Panc1 (cell line): ENCODE data around the gene RCBTB2. TPM values are rescaled to one million over a fixed set of nuclear protein-coding genes. Genes with fewer than 3 reads are reported as not detected.

Source experiments
- ATAC-seq: fragments of 200-7000 bp; cut with Tn5 transposase; 2 replicates; pipeline ENCODE4 v1.9.1; 2020; ENCODE audit warnings: mild to moderate bottlenecking, moderate library complexity
- BruUV-seq: library from RNA; stranded (reverse); fragments of 400-500 nt; replicated peaks from 2 replicates; lab custom pipeline; 2021; lab: Mats Ljungman, UMichigan
- CTCF ChIA-PET: fragments of 300-600 bp; sonication (Branson Sonifier 250); formaldehyde crosslinking; loops from one replicate; lab custom pipeline; 2022; ENCODE audit warnings: antibody characterized with exemption; lab: Charles Lee
- POLR2A ChIA-PET: fragments of 300-600 bp; sonication (Branson Sonifier 250); formaldehyde crosslinking; loops from one replicate; lab custom pipeline; 2022; ENCODE audit warnings: antibody characterized with exemption; lab: Charles Lee
- DNase-seq: peaks from one replicate; pipeline ENCODE4 v3.0.0-alpha.2; 2010; ENCODE audit warnings: low read depth, low spot score
- H3K27ac ChIP-seq: 2 replicates; pipeline ENCODE4 v1.5.1; 2011; ENCODE audit warnings: mild to moderate bottlenecking, low read length, inconsistent platforms
- H3K27me3 ChIP-seq: fragments of 200-500 bp; sonication (Bioruptor generic); 2 replicates; pipeline ENCODE4 v1.6.0; 2014; ENCODE audit warnings: low read length, inconsistent platforms; ENCODE audit not compliant: control insufficient read depth, insufficient read depth
- H3K36me3 ChIP-seq: fragments of 200-500 bp; sonication (Bioruptor generic); 2 replicates; pipeline ENCODE4 v1.5.1; 2014; ENCODE audit warnings: inconsistent platforms, mild to moderate bottlenecking, low read length, moderate library complexity; ENCODE audit not compliant: control insufficient read depth, insufficient read depth
- H3K4me1 ChIP-seq: 2 replicates; pipeline ENCODE4 v1.5.1; 2011; ENCODE audit warnings: inconsistent platforms, mild to moderate bottlenecking, low read length, moderate library complexity; ENCODE audit not compliant: control insufficient read depth, insufficient read depth
- H3K4me3 ChIP-seq, 2 experiments: 2 replicates each; pipeline ENCODE4 v1.5.1; 2011 to 2012; ENCODE audit warnings: low read depth in 2 of 2, low read length in 2 of 2, mild to moderate bottlenecking in 2 of 2, inconsistent platforms in 1 of 2, moderate library complexity in 1 of 2
- H3K9me3 ChIP-seq: fragments of 200-500 bp; sonication (Bioruptor generic); 2 replicates; pipeline ENCODE4 v1.5.1; 2014; ENCODE audit warnings: low read depth, mild to moderate bottlenecking, inconsistent platforms, low read length, moderate library complexity; ENCODE audit not compliant: control insufficient read depth, insufficient read depth
- POLR2AphosphoS5 ChIP-seq: IDR thresholded peaks from 2 replicates; pipeline ENCODE4 v1.6.1; 2012; ENCODE audit warnings: mild to moderate bottlenecking, low read depth, low read length, moderate library complexity
- SIN3A ChIP-seq: IDR thresholded peaks from 2 replicates; pipeline ENCODE4 v1.6.1; 2012; ENCODE audit warnings: low read depth, mild to moderate bottlenecking, low read length, moderate library complexity, borderline replicate concordance; ENCODE audit not compliant: insufficient read depth
- TCF7L2 ChIP-seq: IDR thresholded peaks from 2 replicates; pipeline ENCODE4 v1.6.1; 2011; ENCODE audit warnings: mild to moderate bottlenecking, low read depth, low read length, inconsistent platforms
- in situ Hi-C: cut with HindIII; loops from 2 replicates; pipeline ENCODE4 v1.10.0; 2016; ENCODE audit warnings: low sequenced_read_pairs, low pct_unique_long_range_greater_than_20kb
- intact Hi-C: fragments of 100-400 bp; cut with micrococcal nuclease; formaldehyde crosslinking; loops from one replicate; pipeline ENCODE4 v1.10.0; 2022; ENCODE audit not compliant: unreplicated experiment
- total RNA-seq: library from RNA; stranded (reverse); gene quantifications from one replicate; pipeline ENCODE4 v1.2.1, GENCODE V29; 2021; ENCODE audit not compliant: unreplicated experiment
- TF ChIP-seq, protein P1 (sequence below): fragments of 450-650 bp; IDR thresholded peaks from 2 replicates; pipeline ENCODE4 v1.5.1; 2017; ENCODE audit warnings: mild to moderate bottlenecking
- TF ChIP-seq, protein P2 (sequence below), 2 experiments: IDR thresholded peaks; 2 replicates each; pipeline ENCODE4 v1.6.1; 2011 to 2012; ENCODE audit warnings: low read depth in 2 of 2, control low read depth in 1 of 2, low read length in 1 of 2, mild to moderate bottlenecking in 1 of 2, moderate library complexity in 1 of 2; ENCODE audit not compliant: insufficient read depth in 1 of 2

The RCBTB2 gene
- total RNA-seq, 1 experiment from 2014 or later, result 4.4 TPM

- intact Hi-C loops (no loop called here), in situ Hi-C loops (no loop called here)
- DNase-seq, result no peak
- TF ChIP-seq SIN3A, result no peak
- no peak for TF ChIP-seq TCF7L2
- TF ChIP-seq, protein P1, sequence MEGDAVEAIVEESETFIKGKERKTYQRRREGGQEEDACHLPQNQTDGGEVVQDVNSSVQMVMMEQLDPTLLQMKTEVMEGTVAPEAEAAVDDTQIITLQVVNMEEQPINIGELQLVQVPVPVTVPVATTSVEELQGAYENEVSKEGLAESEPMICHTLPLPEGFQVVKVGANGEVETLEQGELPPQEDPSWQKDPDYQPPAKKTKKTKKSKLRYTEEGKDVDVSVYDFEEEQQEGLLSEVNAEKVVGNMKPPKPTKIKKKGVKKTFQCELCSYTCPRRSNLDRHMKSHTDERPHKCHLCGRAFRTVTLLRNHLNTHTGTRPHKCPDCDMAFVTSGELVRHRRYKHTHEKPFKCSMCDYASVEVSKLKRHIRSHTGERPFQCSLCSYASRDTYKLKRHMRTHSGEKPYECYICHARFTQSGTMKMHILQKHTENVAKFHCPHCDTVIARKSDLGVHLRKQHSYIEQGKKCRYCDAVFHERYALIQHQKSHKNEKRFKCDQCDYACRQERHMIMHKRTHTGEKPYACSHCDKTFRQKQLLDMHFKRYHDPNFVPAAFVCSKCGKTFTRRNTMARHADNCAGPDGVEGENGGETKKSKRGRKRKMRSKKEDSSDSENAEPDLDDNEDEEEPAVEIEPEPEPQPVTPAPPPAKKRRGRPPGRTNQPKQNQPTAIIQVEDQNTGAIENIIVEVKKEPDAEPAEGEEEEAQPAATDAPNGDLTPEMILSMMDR, result no peak
- TF ChIP-seq, protein P2, sequence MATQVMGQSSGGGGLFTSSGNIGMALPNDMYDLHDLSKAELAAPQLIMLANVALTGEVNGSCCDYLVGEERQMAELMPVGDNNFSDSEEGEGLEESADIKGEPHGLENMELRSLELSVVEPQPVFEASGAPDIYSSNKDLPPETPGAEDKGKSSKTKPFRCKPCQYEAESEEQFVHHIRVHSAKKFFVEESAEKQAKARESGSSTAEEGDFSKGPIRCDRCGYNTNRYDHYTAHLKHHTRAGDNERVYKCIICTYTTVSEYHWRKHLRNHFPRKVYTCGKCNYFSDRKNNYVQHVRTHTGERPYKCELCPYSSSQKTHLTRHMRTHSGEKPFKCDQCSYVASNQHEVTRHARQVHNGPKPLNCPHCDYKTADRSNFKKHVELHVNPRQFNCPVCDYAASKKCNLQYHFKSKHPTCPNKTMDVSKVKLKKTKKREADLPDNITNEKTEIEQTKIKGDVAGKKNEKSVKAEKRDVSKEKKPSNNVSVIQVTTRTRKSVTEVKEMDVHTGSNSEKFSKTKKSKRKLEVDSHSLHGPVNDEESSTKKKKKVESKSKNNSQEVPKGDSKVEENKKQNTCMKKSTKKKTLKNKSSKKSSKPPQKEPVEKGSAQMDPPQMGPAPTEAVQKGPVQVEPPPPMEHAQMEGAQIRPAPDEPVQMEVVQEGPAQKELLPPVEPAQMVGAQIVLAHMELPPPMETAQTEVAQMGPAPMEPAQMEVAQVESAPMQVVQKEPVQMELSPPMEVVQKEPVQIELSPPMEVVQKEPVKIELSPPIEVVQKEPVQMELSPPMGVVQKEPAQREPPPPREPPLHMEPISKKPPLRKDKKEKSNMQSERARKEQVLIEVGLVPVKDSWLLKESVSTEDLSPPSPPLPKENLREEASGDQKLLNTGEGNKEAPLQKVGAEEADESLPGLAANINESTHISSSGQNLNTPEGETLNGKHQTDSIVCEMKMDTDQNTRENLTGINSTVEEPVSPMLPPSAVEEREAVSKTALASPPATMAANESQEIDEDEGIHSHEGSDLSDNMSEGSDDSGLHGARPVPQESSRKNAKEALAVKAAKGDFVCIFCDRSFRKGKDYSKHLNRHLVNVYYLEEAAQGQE (IDR thresholded peaks at IDR 0.05; ENCODE audit: insufficient read depth in 1 of 2, low read depth in 2 of 2, low read length in 1 of 2), result no peak
- TF ChIP-seq POLR2AphosphoS5, result no peak
- Histone ChIP-seq H3K9me3 (no peaks in the 10 kb centered on the region), H3K4me3 (no peak overlapping the region), H3K27me3 (no peaks in the 10 kb centered on the region), H3K4me1 (no peaks in the 10 kb centered on the region), H3K36me3 (no peaks in the 10 kb centered on the region), H3K27ac (no peak overlapping the region)
- POLR2A ChIA-PET, result no interaction called here
- ATAC-seq, result no peak
- BruUV-seq, result no TSS peak
- CTCF ChIA-PET, result no interaction called here
Measured at GRCh38 chr13:48574041-48574796, 41.3 kb upstream of the RCBTB2 start.

DNA sequence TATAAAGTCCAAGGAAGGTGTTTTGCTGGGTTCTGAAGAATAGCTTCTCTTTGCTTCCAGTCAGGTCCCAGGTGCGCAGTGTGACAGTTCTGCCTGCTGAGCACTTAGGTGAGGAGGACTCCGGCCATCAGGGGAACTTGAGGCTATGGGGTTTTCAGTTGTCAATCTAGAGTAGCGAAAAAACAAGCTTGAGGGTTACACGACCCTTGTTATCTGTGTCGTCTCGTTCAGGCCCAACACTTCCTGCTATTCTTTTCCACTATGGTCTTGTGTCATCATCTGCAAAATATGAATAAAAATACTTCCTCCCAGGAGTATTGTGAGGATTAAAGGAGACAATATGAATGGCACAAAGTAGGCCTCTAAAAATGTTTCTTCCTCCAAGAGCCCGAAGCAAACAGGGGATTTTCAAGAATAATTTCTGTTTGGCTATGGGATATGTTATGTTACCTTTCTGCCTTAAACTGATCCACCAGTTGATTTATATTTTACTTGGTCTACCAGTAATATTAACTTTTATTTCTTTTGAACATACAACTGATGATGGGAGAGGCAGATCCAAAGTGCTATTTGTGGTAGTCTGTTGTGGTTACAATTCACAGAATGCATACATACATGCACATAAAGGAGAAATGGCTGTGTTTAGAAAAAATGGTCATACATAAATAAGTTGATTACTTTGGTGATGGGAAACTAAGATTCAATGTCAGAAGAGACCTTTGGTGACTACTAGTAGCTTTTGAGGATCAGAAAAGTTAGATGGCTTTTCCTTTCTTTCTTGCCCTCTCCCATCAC, 40.5 kb upstream of the RCBTB2 start:
- Histone ChIP-seq H3K36me3 (no peaks in the 10 kb centered on the region), H3K4me3 (no peak overlapping the region), H3K27me3 (no peaks in the 10 kb centered on the region), H3K9me3 (no peaks in the 10 kb centered on the region), H3K4me1 (no peaks in the 10 kb centered on the region), H3K27ac (no peak overlapping the region)
- TF ChIP-seq, protein P2 (IDR thresholded peaks at IDR 0.05; ENCODE audit: insufficient read depth in 1 of 2, low read depth in 2 of 2, low read length in 1 of 2), result no peak
- TF ChIP-seq, protein P1, result no peak
- TF ChIP-seq SIN3A, result no peak
- no peak for TF ChIP-seq TCF7L2
- ChIA-PET CTCF (no interaction called here), POLR2A (no interaction called here)
- BruUV-seq, result no TSS peak
- ATAC-seq (no peak), DNase-seq (no peak)
- intact Hi-C loops, result no loop called here
- in situ Hi-C loops, result no loop called here
